Right lobe of liver (tissue), 6 donors: ENCODE data around the gene COL4A3. TPM values are rescaled to one million over a fixed set of nuclear protein-coding genes. Genes with fewer than 3 reads are reported as not detected.

Experiments
- ATAC-seq, 4 donors: fragments of 200-7000 bp; cut with Tn5 transposase; one replicate each; pipeline ENCODE4 v1.9.1; 2020; ENCODE audit warnings: mild to moderate bottlenecking in 4 of 4, moderate library complexity in 4 of 4
- DNase-seq, 3 donors: peaks; one replicate each; pipeline ENCODE4 v3.0.0-alpha.2; 2020
- H3K27ac ChIP-seq, 3 donors: fragments of 200-600 bp; one replicate each; pipeline ENCODE4 v1.8.0; 2022
- H3K27me3 ChIP-seq, 2 donors: fragments of 200-600 bp; one replicate each; pipeline ENCODE4 v1.8.0; 2022
- H3K36me3 ChIP-seq, 4 donors: fragments of 200-600 bp; sonication (generic) in 1 of 4; one replicate each; pipeline versions ENCODE4 v1.5.1 to v1.8.0; 2017 to 2022; ENCODE audit warnings: control low read depth in 1 of 4
- H3K4me1 ChIP-seq, 4 donors: fragments of 200-600 bp; sonication (generic) in 1 of 4; one replicate each; pipeline versions ENCODE4 v1.5.1 to v1.8.0; 2017 to 2022; ENCODE audit warnings: control low read depth in 1 of 4
- H3K4me3 ChIP-seq, 3 donors: fragments of 200-600 bp; one replicate each; pipeline ENCODE4 v1.8.0; 2022
- H3K9me3 ChIP-seq, 4 donors: fragments of 200-600 bp; sonication (generic) in 1 of 4; one replicate each; pipeline versions ENCODE4 v1.5.1 to v1.8.0; 2017 to 2022; ENCODE audit warnings: control low read depth in 1 of 4
- CTCF ChIP-seq, 4 donors: fragments of 200-600 bp in 3 of 4; fragments of 450-650 bp in 1 of 4; IDR thresholded peaks; one replicate each; pipeline versions ENCODE4 v1.5.1 to v1.8.0; 2016 to 2022; ENCODE audit warnings: antibody characterized with exemption in 4 of 4, mild to moderate bottlenecking in 2 of 4
- POLR2A ChIP-seq: fragments of 450-650 bp; IDR thresholded peaks from one replicate; pipeline ENCODE4 v1.6.1; 2017; ENCODE audit warnings: antibody characterized with exemption, mild to moderate bottlenecking
- WGBS: methylation state at CpG from one replicate; pipeline ENCODE4 v1.1.6; 2018; ENCODE audit warnings: low coverage, low lambda C conversion rate; ENCODE audit not compliant: insufficient coverage; ENCODE audit errors: missing lambda C conversion rate; 5-methylcytosine and 5-hydroxymethylcytosine counted together
- intact Hi-C, 2 donors: fragments of 100-400 bp; cut with DNase I; formaldehyde crosslinking; loops; one replicate each; pipeline versions ENCODE4 v1.11.2 to v1.14.1; 2022
- total RNA-seq, 6 experiments: library from RNA; depleted of rRNA in 2 of 6; stranded (reverse); fragments of >200 nt in 2 of 6; fragmentation: NEBNext Ultra II Directional in 3 of 6; extraction: Animal tissue kit (Norgen Biotek cat#: 25700) in 3 of 6; gene quantifications; one replicate each; pipeline versions ENCODE4 v1.1.0 to v1.2.4, GENCODE V29; 2016 to 2023
- donor health status: DM: no; HTN: yes; CAD: no.
- donor health status: DM: no; HTN: no; CAD: no.
- donor health status: DM: no; HTN: no; CAD: no.
- donor health status: DM: no; HTN: yes; CAD: no.
- donor health status: DM: no; HTN: yes; CAD: no.

Gene COL4A3
- total RNA-seq, 6 experiments from 2014 or later, result 0.12 to 1.6 (median 0.73) TPM

- H3K4me1 ChIP-seq, result no peaks in the 10 kb centered on the region
- no peaks in the 10 kb centered on the region for H3K36me3 ChIP-seq
- intact Hi-C loops, result no loop called here
- no peaks in the 10 kb centered on the region for H3K27me3 ChIP-seq
- no peak overlapping the region for H3K4me3 ChIP-seq
- 100% methylated on average over 1 of the region's 2 CpGs for WGBS
- DNase-seq, result no peak
- peaks cover 0 to 5% (median 0%) of the 10 kb centered on the region in 4 donors for H3K9me3 ChIP-seq
- TF ChIP-seq POLR2A (no peak), CTCF (IDR thresholded peaks at IDR 0.05) (no peak)
- no peak for ATAC-seq
- no peak overlapping the region for H3K27ac ChIP-seq
Observed at GRCh38 chr2:227150222-227150936, 14.0 kb upstream of the COL4A3 start.

DNA sequence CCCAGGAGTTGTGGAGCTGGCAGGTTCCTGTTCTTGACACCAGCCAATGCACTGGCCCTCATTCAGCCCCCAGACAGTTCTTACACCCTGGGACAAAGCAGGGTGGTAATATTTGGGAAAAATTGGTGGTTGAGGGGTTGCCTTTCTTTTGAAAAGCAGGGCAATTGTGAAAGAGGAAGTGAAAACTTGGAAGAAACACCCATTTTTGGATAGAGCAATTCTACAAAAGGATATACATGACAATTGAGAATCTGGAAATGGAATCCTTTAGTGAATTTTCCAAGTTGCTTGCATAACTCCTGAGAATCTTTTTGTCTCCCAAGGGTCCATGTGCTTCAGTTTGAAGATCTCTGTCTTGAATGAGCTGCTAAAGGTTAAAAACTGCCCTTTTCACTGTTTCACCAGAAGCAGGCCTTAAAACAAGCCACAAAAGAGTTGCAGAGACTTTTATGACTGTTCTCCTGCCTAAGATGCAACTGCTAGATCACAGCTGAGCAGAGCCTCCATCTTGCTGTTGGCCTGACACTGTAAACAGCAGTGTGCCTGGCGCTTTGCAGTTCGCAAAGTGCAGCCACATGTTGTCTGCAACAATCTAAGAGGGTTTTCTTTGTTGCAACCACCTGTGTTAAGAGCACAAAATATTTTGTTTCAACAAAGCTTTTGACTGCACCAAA is 12.2 kb upstream of the COL4A3 start:
- Histone ChIP-seq H3K36me3 (no peaks in the 10 kb centered on the region), H3K27me3 (no peaks in the 10 kb centered on the region), H3K27ac (no peak overlapping the region), H3K4me1 (no peaks in the 10 kb centered on the region), H3K9me3 (peaks cover 0 to 5% (median 0%) of the 10 kb centered on the region in 4 donors), H3K4me3 (no peak overlapping the region)
- no peak for DNase-seq
- WGBS, result 93% methylated on average over 2 of the region's 2 CpGs
- intact Hi-C loops, result no loop called here
- TF ChIP-seq POLR2A (no peak), CTCF (IDR thresholded peaks at IDR 0.05) (no peak)
- no peak for ATAC-seq

- Histone ChIP-seq H3K27me3 (no peaks in the 10 kb centered on the region), H3K36me3 (no peaks in the 10 kb centered on the region), H3K4me3 (no peak overlapping the region), H3K9me3 (no peaks in the 10 kb centered on the region), H3K4me1 (no peaks in the 10 kb centered on the region), H3K27ac (no peak overlapping the region)
- no peak for TF ChIP-seq CTCF (IDR thresholded peaks at IDR 0.05)
- no peak for TF ChIP-seq POLR2A
- intact Hi-C loops, result no loop called here
- DNase-seq (no peak), ATAC-seq (no peak)
- 68% methylated on average over 4 of the region's 4 CpGs for WGBS
Observed at GRCh38 chr2:227153307-227153706, 11.1 kb upstream of the COL4A3 start.

DNA sequence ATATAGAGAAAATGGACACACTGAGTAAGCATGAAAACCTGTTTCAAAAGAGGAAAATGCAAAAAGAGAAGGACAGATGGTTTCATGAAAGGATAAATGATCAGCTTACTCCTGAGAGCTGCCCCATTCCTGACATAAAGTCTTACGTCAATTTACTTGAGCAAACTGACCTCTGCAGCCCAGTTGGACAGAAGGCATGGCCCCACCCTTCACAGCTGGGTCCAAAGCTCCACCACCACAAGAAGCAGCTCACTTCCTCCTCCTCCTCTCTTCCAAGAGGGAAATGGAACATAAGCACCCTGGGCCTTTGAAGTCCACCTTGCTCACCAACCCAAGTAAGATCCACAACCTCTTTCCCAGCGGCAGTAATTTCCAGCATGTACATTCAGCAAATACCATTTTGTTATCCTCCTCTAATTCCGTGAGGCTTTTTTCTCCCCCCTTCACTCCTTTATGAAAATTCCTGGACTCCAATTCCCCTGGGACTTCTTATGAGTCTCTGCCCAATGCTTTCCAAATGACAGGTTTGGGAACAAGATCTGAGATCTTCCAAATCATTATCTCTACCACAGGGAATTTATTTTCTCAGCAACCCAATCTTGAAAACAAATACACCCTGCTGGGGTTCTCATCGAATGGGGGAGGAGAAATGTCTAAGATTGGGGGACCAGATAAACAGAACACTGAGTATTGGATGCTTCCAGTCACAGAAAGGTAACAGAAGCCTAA is 10.5 kb upstream of the COL4A3 start:
- no peak for DNase-seq
- 36% methylated on average over 4 of the region's 4 CpGs for WGBS

More for the DNA sequence above, 10.5 kb upstream of the COL4A3 start:
- intact Hi-C loops, result no loop called here
- H3K27ac ChIP-seq, result no peak overlapping the region
- no peaks in the 10 kb centered on the region for H3K36me3 ChIP-seq
- H3K4me3 ChIP-seq, result no peak overlapping the region
- TF ChIP-seq CTCF (IDR thresholded peaks at IDR 0.05), result no peak
- no peak for TF ChIP-seq POLR2A
- H3K9me3 ChIP-seq, result no peaks in the 10 kb centered on the region
- no peak for ATAC-seq
- no peaks in the 10 kb centered on the region for H3K27me3 ChIP-seq
- no peaks in the 10 kb centered on the region for H3K4me1 ChIP-seq
